ENCODE measurements around the gene PLCG1. TPM values are rescaled to one million over a fixed set of nuclear protein-coding genes. Genes with fewer than 3 reads are reported as not detected.

Gene PLCG1
- total and polyA plus RNA-seq, 2 of the 8 experiments (the other 6 are each of a cell fraction or from before 2014, with no cell fraction given) = 103 to 154 TPM

DNA sequence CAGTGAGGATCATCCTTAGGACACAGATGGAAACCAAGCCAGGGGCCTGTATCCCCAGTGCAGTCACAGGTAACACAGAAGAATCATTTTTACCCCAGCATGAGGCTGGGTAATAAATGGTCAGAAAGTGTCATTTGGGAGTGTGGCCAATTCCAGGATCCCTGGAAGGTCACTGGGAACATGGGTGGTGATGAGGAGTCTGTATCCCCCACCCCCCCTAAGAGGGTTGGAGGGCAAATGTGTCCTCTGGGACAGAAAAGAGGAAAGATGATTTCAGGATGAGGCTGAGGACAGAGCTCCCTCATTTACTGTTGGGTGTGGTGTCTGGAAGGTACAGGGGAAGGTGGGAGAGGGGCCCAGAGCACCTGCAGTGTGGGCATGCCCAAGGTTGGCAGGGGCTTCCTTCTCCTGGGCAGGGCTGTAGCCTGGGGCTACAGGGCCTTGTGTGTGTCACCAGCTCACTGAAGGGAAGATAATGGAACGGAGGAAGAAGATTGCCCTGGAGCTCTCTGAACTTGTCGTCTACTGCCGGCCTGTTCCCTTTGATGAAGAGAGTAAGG, 34.5 kb downstream of the PLCG1 start:
- H3K23ac ChIP-seq (ENCODE audit: insufficient read length) = no peak overlapping the region
- no peak overlapping the region for H2AFZ ChIP-seq (ENCODE audit: low read length)
- POLR2A ChIA-PET (ENCODE audit: partially characterized antibody) = interaction anchor here (1.3 to 1.6 kb wide), 4 partner anchors 9 to 140 kb away, joined by 3 to 4 read pairs (median 3); partner anchors contain the start of gene PLCG1
- no peaks in the 10 kb centered on the region for H3K79me2 ChIP-seq (ENCODE audit: control insufficient read depth in 1 of 2, insufficient read depth in 2 of 2, low read length in 2 of 2)
- no peaks in the 10 kb centered on the region for H3K9me3 ChIP-seq (ENCODE audit: insufficient read depth in 2 of 2, low read depth in 1 of 2, low read length in 1 of 2)
- CTCF ChIA-PET (ENCODE audit: partially characterized antibody) = interaction anchor here (0.7 to 7.3 kb wide), 20 partner anchors 13 to 249 kb away, joined by 3 to 112 read pairs (median 6); partner anchors contain the start of gene LPIN3
- no peaks in the 10 kb centered on the region for H3K4me1 ChIP-seq (replicated peaks in 1 of 4; ENCODE audit: control insufficient read depth in 3 of 4, insufficient read depth in 4 of 4, low read length in 3 of 4)
- H3K9ac ChIP-seq (replicated peaks in 1 of 4; ENCODE audit: extremely low read depth in 1 of 4, low read depth in 3 of 4, low read length in 3 of 4) = no peak overlapping the region
- no peak overlapping the region for H2AK5ac ChIP-seq (ENCODE audit: low read depth, low read length)
- H2BK12ac ChIP-seq (ENCODE audit: low read depth, low read length) = no peak overlapping the region
- peaks cover 17 to 18% of the 10 kb centered on the region in 2 experiments for H4K20me1 ChIP-seq (replicated peaks in 1 of 2; ENCODE audit: control insufficient read depth in 1 of 2, insufficient read depth in 2 of 2, low read length in 2 of 2)
- H3K4me3 ChIP-seq (ENCODE audit: extremely low read depth in 1 of 4, insufficient read depth in 2 of 4, low read depth in 3 of 4, low read length in 4 of 4) = no peak overlapping the region
- no peaks in the 10 kb centered on the region; the same call in 1 of the 2 replicates for H3K79me1 ChIP-seq (ENCODE audit: low read depth, low read length)
- no peak for FAIRE-seq
- H2BK20ac ChIP-seq (ENCODE audit: low read length) = no peak overlapping the region
- H2BK120ac ChIP-seq (replicated peaks; ENCODE audit: low read depth, low read length) = no peak overlapping the region
- no peak overlapping the region for H3K4ac ChIP-seq (replicated peaks; ENCODE audit: insufficient read length, low read depth, low read length)
- no peak overlapping the region for H3K56ac ChIP-seq (replicated peaks; ENCODE audit: insufficient read length, low read depth, low read length)
- 90% methylated on average over 3 of the region's 3 CpGs; no CpG with 5 or more reads in 1 of the 2 experiments for WGBS, 2 experiments (ENCODE audit: extremely low coverage in 1 of 2, insufficient coverage in 1 of 2, insufficient read length in 1 of 2, insufficient replicate concordance in 2 of 2, low coverage in 1 of 2, low lambda C conversion rate in 2 of 2, missing lambda C conversion rate in 1 of 2)
- H4K8ac ChIP-seq (ENCODE audit: extremely low read depth, insufficient read depth, low read length) = no peak overlapping the region
- no peak overlapping the region for H3K27ac ChIP-seq (ENCODE audit: low read depth, low read length)
- H4K5ac ChIP-seq (ENCODE audit: insufficient read length, low read depth, low read length) = no peak overlapping the region
- H2BK15ac ChIP-seq (ENCODE audit: low read length) = no peak overlapping the region
- no peak overlapping the region for H3K14ac ChIP-seq (ENCODE audit: insufficient read length)
- H3K23me2 ChIP-seq (ENCODE audit: low read depth, low read length) = no peaks in the 10 kb centered on the region
- peaks cover 41 to 80% (median 72%) of the 10 kb centered on the region in 4 experiments for H3K36me3 ChIP-seq (ENCODE audit: control insufficient read depth in 2 of 4, insufficient read depth in 4 of 4, low read length in 3 of 4)
- DNase-seq (ENCODE audit: low read depth in 1 of 2, low spot score in 2 of 2) = no peak
- H4K91ac ChIP-seq (replicated peaks; ENCODE audit: insufficient read length, low read length) = no peak overlapping the region
- H3K18ac ChIP-seq (ENCODE audit: extremely low read depth, low read length) = no peak overlapping the region
- H2BK5ac ChIP-seq (ENCODE audit: low read depth, low read length) = no peak overlapping the region
- H3K4me2 ChIP-seq (ENCODE audit: insufficient read depth in 1 of 2, low read depth in 2 of 2, low read length in 2 of 2) = no peak overlapping the region
- no peaks in the 10 kb centered on the region for H3K27me3 ChIP-seq (replicated peaks in 1 of 4; ENCODE audit: control insufficient read depth in 3 of 4, extremely low read depth in 1 of 4, insufficient read depth in 3 of 4, low read length in 3 of 4)
- TF ChIP-seq CBX8 (IDR thresholded peaks at IDR 0.05; ENCODE audit: borderline replicate concordance, low read depth, low read length) = no peak
- TF ChIP-seq RFX5 (IDR thresholded peaks at IDR 0.05; ENCODE audit: borderline replicate concordance, low read depth, low read length) = no peak
- TF ChIP-seq HDAC6 (IDR thresholded peaks at IDR 0.05; ENCODE audit: low read depth, low read length) = no peak
- no peak for TF ChIP-seq TBP (IDR thresholded peaks at IDR 0.05; ENCODE audit: low read depth, low read length)
- TF ChIP-seq CREB1 (IDR thresholded peaks at IDR 0.05) = no peak
- no peak for TF ChIP-seq RNF2 (IDR thresholded peaks at IDR 0.05; ENCODE audit: borderline replicate concordance, low read depth, low read length, missing control alignments, poor library complexity, severe bottlenecking)
- no peak for TF ChIP-seq EZH2 (IDR thresholded peaks at IDR 0.05; ENCODE audit: low read depth, low read length, severe bottlenecking)
- TF ChIP-seq POU5F1 (IDR thresholded peaks at IDR 0.05; ENCODE audit: low read depth, low read length) = no peak
- TF ChIP-seq, protein P1, sequence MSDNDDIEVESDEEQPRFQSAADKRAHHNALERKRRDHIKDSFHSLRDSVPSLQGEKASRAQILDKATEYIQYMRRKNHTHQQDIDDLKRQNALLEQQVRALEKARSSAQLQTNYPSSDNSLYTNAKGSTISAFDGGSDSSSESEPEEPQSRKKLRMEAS (IDR thresholded peaks at IDR 0.05) = no peak
